ENCODE data around the gene TCF20.

DNA sequence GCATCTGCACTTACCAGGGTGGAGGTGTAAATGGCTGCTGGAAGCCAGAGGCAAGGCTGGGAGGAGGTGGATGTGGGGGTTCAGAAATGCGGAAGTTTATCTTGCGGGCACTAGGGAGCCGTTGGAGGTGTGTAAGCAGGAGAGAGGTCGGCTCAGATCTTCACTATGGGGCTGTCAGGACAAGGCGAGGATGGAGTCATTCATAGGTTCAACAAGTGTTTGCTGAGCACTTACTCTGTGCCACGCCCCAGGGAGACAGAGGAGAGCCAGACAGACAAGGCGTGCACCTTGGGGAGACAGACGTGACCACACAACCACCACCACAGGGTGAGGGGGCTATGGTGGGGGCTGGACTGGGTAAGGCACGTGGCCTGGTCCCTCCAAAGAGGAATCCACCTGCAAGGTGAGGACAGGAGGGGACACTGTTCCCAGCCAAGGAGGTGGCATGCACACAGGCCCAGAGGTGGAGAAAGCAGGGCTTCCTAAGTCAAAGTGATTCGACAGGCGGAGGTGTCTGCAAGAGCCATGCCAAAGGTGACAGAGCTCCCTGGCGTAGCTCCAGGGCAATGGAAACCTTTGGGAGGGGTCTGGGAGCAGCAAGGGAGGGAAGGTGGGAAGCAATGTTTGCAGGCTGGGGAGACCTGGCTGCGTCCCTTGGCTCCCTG is 30.8 kb upstream of the TCF20 start:
- TF ChIP-seq, protein P1, sequence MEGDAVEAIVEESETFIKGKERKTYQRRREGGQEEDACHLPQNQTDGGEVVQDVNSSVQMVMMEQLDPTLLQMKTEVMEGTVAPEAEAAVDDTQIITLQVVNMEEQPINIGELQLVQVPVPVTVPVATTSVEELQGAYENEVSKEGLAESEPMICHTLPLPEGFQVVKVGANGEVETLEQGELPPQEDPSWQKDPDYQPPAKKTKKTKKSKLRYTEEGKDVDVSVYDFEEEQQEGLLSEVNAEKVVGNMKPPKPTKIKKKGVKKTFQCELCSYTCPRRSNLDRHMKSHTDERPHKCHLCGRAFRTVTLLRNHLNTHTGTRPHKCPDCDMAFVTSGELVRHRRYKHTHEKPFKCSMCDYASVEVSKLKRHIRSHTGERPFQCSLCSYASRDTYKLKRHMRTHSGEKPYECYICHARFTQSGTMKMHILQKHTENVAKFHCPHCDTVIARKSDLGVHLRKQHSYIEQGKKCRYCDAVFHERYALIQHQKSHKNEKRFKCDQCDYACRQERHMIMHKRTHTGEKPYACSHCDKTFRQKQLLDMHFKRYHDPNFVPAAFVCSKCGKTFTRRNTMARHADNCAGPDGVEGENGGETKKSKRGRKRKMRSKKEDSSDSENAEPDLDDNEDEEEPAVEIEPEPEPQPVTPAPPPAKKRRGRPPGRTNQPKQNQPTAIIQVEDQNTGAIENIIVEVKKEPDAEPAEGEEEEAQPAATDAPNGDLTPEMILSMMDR (conservative IDR thresholded peaks at IDR 0.05; ENCODE audit: low read length): no peak
- TF ChIP-seq EZH2phosphoT487 (IDR thresholded peaks at IDR 0.05; ENCODE audit: borderline replicate concordance): no peak

Data from Loucy (cell line).